Hypothalamus (tissue), 51 donors: ENCODE measurements around the gene CBX2.

Source experiments
- DNase-seq, 51 donors: peaks; one replicate each; lab custom pipeline; 2025; lab: John Stamatoyannopoulos, UW

CBX2 gene

DNA sequence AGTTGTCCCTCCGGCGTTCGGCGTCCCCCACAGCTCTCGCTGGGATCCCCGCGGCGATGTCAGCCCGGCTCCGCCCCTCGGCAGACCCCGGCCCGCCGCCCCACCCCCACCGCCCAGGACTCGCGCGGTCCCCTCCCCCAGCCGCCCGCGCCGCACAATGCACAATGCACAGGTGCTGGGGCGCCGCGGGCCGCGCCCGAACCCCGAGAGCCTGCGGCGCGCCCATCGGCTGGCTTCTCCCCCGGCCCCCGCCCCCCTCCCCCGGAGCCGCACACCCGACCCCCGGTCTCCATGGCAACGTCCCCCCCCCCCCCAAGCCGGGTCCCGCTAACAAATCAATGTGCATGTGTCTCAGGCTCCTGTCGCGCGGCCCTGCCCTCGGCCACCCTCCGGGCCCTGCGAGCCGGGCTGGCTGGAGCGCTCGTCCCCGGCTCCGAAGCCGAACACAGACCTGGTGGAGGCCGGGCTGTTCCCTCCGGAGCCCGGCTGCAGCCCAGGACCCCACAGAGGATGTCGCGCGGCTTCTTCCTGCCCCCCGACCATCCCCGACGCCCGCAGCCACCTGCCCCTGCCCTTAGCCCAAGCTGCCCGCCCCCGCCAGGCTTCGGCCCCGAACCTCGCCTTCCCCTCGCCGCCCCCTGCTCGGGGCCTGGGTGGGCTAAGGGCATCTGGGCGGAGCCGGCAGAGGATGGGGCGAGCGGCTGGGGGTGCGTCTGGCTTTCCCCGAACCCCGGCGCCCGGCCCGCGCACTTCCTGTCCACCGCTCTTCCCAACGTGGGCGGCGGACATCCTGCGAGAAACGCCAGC is 19.7 kb downstream of the CBX2 start:
- DNase-seq = no peak

- DNase-seq = no peak
Observed at GRCh38 chr17:79798299-79799173, 20.6 kb downstream of the CBX2 start.

DNA sequence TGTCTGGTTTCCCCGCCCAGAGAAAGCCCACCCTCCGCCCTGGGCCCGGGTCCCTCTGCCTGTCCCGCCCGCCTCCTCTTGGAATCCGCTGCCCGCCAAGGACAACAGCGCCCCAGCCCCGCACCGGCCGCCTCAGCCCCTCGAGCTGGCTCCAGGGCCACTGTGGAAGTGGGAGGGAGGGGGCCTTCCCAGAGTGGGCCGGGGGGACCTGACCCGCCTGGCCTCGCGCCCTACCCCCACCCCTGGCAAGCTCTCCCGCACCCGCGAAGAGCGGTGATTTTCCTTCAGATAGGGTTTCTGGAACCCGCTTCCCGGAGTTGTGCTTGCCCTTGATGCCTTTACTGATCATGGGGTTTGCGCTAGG is 21.2 kb downstream of the CBX2 start:
- no peak for DNase-seq

GRCh38 chr17:79799538-79800324 is 21.8 kb downstream of the CBX2 start:
- DNase-seq = no peak

DNA sequence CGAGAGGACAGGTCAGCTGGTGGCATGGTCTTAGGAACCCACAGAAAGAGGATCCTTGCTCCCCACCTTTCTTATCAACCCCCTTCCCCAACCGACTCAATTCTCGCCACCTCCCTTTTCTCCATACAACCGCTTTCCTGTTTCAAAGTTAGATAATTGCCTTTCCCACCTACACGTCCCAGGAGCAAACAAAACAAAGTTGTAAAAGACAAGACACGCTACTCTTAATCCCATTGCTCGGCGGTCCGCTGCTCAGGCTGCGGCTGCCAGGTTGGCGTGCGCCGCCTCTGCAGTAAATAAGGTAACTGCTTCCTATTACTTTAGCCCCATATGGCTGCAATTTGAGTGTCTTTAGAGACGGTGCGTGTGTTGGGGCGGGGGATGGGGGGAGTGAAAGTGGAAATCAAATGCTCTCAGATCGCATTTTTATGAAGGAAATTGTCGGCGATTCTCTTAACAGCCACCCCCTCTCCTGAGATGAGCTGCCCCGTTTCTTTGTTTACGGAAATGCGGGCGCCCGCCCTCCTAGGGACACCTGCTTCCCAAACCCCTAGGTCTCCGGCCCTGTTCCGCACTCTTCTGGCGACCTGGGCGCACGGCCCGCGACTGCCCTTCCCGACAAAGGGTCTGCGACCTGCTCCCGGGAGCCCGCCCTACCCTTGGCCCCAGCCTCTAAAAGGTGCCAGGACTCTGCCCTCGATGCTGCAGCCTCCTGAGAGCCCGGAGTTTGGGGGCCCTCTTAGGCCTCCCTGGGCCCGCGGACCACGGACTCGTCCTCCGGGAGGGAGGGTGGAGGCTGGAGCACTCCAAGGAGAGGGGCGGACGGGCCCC is 22.6 kb downstream of the CBX2 start:
- DNase-seq = no peak

- DNase-seq = no peak
Observed at GRCh38 chr17:79801156-79802038, 23.4 kb downstream of the CBX2 start.

DNA sequence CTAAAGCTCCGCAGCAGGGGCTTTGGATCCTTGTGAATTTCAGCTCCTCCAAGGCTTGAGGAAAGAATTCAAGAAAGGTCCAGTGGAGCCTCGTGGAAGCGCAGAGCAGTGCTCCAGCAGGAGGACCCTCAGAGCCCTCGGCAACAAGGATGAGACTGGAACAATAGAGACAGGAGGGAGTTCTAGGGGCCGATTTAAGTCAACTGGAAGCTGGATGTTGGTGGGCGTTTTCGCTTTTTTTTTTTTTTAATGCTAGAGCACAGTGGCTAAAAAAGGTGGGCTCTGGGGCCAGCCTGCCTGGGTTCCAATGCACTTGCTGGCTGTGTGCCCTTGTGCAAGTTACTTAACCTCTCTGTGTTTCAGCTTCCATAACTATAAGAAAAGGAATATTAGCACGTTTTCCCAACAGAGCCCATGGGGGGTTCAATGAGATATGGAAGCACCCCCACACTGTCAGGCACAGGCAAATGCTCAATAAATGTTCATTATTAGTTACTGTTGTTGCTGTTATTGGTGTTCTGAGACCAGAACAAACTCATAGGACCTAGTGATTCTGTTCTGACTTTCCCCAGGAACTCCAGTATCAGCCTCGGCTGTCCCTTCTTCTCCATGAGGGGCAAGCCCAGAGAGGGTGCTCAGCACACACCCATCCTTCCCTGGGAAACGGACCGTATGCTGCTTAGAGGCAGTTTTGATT is 24.2 kb downstream of the CBX2 start:
- no peak for DNase-seq

DNA sequence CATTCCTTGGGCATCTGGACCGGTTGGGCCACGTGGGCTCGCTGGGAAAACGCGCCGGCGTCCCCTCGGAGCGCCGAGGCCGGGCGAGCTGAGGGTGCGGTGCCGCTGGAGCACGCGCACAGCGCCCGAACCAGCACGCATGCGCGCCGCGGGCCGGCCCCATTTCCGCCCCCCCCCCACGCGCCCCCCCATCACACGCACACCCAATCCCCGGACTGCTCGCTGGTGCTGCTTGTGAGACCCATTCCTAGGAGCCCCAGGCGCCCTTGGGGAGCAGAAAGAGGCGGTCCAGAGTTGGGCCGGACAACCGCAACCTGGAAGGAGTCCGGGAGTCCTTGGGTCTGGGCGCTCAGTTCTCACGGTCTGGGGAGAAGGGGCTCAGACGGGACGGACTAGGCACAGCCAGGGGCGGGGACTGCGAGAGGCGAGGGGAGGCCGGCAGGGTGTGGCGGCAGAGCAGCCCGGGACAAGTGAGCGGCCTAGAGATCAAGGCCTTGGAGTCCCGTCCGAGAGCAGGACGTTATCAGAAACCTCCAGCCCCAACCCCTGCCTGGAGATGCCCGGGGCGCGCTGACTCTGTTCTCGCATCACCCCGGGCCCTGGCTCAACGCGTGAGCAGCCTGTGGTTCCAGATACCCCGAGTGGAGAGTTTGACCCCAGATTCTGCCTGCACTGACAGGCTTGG is 24.9 kb downstream of the CBX2 start:
- no peak for DNase-seq

DNA sequence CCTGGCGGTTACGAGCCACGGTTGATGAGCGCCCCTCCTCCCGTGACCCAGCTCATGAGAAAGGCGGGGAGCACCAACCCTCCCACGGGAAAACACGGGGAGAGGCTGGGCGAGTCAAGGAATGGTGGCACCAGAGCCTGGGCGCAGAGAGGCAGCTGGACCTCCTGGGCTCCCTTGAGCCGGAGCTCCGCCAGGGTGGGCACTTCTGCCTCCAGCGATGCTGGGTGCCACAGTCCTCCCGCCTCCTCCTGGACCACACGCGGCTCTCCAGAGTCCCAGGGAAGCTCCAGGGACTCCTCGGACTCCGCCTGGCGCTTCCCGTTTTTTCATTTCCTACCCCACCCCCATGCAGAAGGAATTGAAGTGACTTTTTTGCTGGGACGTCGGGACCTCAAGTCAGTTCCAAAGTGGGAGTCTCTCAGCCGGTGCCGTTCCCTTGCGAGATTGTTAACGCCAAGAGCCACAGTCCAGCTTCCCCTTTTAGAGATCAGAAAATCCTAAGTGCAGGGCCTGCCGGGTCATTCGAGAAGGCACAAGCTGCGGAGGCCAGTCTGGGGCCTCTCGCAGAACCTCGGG is 25.6 kb downstream of the CBX2 start:
- DNase-seq = no peak

DNA sequence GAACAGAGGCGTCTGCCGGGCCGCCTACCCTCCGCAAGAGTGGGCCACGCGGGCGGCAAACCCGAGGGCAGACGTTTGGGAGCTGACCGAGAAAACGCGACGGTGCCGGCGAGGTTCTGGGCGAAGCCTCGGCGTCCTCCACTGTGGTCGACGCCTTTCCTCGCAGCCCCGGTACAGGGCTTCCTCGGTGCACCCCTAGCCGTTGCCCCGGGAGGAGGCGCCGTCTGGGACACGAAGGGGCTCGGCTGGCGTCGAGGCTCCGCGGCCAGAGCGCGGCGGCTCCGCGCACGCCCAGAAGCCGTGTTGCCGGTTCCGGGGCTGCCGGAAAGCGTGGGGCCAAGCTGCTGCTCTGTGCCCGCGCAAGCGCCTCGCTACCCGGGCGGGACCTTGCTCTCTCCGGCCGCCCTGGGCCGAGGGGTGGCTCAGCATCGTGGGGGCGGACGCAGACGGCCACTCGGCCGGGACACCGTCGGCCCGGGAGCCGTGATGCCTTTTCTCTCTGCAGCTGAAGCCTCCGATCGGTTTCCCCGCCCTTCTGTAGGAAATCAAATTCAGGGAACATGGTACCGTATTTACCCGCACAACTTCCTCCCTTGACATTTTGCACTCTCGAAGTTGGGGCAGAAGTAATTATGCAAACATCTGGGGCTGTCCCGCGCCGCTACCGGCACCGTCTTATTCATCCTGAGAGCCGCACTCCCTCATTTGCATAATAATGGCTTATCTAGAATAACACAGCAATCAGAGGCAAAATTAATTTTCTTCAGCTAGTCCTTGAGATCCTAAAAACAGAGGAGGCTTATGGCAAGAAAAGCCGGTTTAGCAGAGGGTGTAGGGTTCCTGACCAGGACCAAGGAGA is 26.3 kb downstream of the CBX2 start:
- no peak for DNase-seq

- DNase-seq = no peak
Observed at GRCh38 chr17:79804856-79805696, 27.1 kb downstream of the CBX2 start.

- no peak for DNase-seq
Observed at GRCh38 chr17:79806446-79806760, 28.5 kb downstream of the CBX2 start.

- no peak for DNase-seq
Observed at GRCh38 chr17:79806863-79807720, 29.1 kb downstream of the CBX2 start.

GRCh38 chr17:79808763-79809529 is 31.0 kb downstream of the CBX2 start:
- DNase-seq = no peak
